ENCODE results near the gene DDOST.
"Not testable (repeated sequence)": the region's sequence is repeated elsewhere in the genome, so short reads cannot be mapped to it uniquely, and the experiment has no call there.

The DDOST gene

DNA sequence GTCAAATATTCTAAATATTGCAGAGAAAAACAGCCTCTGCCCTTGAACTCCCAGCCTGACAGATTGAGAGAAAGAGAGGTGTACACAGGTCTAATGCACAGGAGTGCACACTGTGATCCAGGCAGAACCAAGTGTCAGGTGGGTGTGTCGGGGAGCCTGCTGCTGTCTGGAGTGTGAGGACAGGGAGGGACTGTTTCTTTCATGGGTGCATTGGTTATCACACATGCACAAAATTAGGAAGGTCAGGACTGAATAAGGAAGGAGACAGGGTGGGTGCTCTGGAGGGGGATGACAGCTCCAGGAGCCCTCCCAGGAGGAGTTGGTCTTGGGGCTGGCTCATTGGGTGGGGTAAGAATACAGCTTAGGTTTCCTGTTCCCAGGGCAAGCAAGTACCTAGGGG, 41.2 kb downstream of the DDOST start:
- DNase-seq: no peak

- DNase-seq: no peak
Measured at GRCh38 chr1:20618550-20618949, 42.6 kb downstream of the DDOST start.

DNA sequence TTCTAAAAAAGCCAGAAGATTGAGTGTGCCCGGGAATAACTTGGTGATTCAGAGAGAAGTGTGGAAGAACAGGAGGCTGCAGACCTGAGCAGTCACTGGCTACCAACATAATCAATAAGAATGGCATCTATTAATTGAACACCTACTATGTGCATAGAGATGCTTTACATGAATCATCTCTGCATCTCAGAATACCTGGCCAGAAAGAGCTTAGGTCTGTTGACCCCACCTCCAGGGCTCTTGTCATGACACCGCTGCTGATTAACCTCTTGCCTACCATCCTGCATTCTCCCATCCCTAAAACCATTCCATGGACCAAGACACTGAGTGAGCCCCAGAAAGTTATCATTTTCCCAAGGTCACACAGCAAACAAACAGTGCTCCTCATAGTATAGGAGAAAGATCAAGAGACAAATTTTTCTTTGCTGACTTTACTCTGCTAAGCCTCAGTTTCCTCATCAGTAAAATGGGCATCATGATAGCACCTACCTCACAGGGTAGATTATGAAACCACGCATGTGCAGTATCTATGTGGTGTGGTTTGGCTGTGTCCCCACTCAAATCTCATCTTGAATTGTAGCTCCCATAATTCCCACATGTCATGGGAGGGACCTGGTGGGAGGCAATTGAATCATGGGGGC, 44.2 kb downstream of the DDOST start:
- no peak for DNase-seq

GRCh38 chr1:20615946-20616846, 45.0 kb downstream of the DDOST start:
- DNase-seq: no peak

- no peak for DNase-seq
Measured at GRCh38 chr1:20614131-20614579, 47.0 kb downstream of the DDOST start.

DNA sequence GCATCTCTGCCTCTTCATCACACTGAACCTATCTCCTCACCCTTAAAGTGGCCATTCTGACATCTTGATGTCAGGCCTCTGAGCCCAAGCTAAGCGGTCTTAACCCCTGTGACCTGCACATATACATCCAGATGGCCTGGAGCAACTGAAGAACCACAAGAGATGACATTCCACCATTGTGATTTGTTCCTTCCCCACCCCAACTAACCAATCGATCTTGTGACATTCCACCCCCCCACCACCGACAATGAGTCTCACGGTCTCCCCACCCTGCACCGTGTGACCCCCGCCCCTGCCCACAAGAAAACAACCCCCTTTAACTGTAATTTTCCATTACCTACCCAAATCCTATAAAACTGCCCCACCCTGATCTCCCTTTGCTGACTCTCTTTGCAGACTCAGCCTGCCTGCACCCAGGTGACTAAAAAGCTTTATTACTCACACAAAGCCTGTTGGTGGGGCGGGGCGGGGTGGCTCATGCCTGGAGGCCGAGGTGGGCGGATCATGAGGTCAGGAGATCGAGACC, 48.9 kb downstream of the DDOST start:
- DNase-seq: no peak

DNA sequence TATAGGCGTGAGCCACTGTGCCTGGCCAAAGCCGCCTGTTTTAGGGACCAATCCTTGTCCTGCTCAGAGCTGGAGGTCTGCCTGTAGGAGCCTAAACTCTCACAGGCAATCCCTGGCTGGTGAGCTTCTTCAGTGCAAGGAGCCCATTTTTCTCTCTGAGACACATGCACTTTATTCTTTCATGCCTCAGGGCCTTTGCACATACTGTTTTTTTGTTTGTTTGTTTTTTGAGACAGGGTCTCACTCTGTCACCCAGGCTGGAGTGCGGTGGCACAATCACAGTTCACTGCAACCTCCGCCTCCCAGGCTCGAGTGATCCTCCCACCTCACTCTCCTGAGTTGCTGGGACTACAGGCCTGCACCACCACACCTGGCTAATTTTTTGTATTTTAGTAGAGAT, 49.5 kb downstream of the DDOST start:
- DNase-seq: no peak

DNA sequence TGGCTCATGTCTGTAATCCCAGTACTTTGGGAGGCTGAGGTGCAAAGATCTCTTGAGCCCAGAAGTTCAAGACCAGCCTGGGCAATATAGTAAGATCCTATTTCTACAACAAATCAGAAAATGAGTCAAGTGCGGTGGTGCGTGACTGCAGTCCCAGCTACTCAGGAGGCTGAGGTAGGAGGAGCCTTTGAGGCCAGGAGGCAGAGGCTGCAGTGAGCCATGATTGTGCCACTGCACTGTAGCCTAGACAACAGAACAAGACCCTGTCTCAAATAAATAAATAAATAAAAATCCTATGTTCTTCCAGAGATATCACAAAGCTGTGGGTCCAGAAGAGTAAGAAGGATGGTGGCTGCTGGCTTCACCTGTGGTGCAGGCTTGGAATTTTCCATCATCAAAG, 50.2 kb downstream of the DDOST start:
- DNase-seq: no peak

GRCh38 chr1:20609541-20609940, 51.6 kb downstream of the DDOST start:
- DNase-seq: no peak

DNA sequence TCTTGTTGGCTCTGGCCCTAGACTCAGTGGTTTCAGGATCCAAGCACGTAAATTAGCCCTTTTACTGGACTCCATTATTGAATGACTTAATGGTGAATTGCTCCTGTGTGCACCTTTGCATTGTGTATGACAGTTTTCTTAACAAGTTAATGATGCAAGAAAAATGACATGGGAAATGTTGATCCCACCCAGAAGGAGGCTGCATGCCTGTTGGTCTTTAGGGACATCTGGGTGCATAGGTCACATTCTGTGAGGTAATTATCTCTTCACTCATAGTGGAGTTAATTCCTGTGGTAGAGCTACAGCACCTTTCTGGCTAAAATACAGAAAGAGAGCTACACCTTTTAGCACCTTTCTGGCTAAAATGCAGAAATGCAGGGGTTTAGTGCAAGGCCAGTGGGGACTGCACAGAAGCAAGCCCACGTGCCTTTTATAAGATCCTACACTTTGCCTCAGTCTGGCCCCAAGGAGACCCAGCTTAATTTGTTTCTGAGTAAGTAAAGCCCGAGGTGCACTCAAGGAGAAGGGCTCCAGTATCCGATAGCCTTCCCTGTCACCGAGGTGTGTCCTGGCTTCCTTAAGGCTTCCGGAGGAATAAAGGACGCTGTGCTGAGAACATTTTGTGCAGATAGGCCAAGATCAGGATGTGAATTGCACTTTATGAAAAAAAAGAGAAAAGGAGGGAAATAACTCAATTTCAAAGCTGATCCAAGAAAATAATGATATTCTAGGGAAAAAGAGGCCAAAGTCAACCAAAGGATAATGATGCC, 54.2 kb downstream of the DDOST start:
- DNase-seq: not testable (repeated sequence)

- no peak for DNase-seq
Measured at GRCh38 chr1:20604678-20605077, 56.5 kb downstream of the DDOST start.

GRCh38 chr1:20603504-20604464, 57.4 kb downstream of the DDOST start:
- DNase-seq: no peak

GRCh38 chr1:20602851-20603450, 58.2 kb downstream of the DDOST start:
- DNase-seq: no peak

Data from DMS153 (cell line).